Central memory CD4-positive, alpha-beta T cell (primary cell): ENCODE measurements around the gene SIDT2.

ENCODE experiments used
- DNase-seq: peaks from one replicate; pipeline ENCODE4 v3.0.0; 2022

SIDT2 gene

DNA sequence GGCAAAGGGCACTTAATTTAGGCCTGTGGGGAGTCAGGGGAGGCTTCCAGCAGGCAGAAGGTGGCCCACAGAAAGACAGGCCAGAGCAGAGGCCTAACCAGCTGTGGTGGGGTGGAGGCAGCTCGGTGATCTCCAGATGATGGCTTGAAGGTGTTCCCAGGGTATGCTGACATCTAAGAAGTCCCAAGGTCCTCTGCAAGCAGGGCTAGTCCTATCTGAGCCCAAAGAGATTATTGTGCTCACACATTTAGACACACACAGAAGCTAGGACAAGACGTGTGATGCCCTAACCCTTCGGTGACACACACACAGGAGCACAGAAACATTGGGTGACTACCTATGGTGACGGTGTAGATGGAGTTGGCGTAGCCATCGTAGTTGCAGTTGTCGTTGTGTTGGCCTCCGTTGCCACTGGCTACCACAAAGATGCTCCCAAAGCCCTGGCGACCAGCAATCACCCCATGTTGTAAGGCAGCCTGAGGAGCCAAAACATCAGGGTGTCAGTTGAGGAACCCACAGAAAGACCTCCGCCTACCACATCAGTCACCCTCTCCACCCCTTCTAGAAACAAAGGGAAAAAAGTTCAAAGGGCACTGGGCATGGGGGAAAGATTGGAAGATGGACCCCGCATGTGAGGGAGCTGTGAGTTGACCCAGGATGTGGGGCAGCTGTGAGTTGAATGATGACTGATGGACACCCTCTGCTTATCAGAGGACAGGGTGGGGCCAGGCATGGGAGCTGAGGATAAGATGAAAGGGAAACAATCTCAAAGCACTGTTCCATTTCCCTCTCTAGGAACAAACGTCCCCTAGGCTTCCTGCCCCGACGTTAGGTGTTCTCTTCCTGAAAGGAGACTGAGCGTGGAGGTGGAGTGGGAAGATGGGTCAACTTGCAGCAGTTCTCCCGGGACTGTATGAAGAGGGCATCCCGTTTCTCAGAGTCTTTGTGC lies 45.5 kb downstream of the SIDT2 start:
- no peak for DNase-seq

- DNase-seq: no peak
Measured at GRCh38 chr11:117225553-117226170, 47.1 kb downstream of the SIDT2 start.

GRCh38 chr11:117226388-117227385 lies 48.1 kb downstream of the SIDT2 start:
- peak; percentile 67 for DNase-seq

- no peak for DNase-seq
Measured at GRCh38 chr11:117228091-117228490, 49.5 kb downstream of the SIDT2 start.

DNA sequence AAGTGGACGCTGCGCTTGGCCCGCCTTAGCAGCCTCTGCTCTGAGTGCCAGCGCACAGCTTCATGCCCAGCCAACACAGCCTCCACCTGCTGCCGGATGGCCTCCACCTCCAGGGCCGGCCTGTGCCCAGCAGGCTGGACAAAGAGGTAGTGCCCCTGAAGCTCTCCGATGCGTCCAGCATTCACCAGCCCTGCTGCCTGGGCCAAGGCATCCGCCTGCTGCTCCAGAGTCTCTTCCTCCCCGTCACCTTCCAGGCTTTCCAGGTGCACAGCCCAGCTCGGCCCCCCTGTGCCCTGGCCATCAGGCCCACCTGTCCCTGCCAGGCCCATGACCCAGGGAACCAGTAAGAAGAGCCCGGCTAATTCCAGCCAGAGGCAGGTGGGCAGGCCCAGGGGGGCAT lies 50.9 kb downstream of the SIDT2 start:
- no peak for DNase-seq

- DNase-seq: no peak
Measured at GRCh38 chr11:117229931-117230285, 51.4 kb downstream of the SIDT2 start.

DNA sequence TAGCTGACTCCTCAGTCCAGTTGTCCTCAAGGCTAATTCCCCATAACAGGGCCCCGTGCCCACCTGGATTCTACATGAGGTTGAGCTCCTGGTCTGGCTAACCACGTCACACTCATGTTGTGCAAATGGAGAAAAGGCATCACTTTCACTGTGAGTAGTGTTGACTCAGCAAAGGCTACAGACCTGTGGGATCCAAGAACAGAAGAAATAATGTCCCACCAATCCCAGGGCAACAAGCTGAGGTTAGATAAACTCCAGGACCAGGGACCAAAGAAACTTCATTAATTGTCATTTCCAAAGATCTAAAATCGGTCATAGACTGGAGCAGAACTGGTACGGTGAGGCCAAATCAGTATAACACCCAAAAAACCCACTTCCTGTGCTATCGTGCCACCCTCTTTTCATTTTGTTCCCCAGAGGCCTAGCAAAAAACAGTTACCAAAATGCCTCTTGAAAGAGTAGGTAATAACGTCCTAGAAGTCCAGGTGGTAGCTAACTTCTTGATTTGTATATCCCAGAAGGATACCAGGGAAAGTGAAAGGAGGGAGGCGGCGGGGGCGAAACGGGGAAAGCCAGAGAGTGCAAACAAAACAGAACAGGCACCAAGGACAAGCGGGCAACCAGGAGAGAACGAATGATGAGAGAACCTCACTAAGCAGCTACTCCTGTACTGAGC lies 51.9 kb downstream of the SIDT2 start:
- peak; percentile 68 for DNase-seq

GRCh38 chr11:117230999-117231841 lies 52.7 kb downstream of the SIDT2 start:
- no peak for DNase-seq

- DNase-seq: no peak
Measured at GRCh38 chr11:117231842-117232091, 53.2 kb downstream of the SIDT2 start, which contains the start of gene PCSK7. PCSK7 (minus strand) TSS chr11:117232073; CDS start chr11:117229844, 2,229 bp downstream.

DNA sequence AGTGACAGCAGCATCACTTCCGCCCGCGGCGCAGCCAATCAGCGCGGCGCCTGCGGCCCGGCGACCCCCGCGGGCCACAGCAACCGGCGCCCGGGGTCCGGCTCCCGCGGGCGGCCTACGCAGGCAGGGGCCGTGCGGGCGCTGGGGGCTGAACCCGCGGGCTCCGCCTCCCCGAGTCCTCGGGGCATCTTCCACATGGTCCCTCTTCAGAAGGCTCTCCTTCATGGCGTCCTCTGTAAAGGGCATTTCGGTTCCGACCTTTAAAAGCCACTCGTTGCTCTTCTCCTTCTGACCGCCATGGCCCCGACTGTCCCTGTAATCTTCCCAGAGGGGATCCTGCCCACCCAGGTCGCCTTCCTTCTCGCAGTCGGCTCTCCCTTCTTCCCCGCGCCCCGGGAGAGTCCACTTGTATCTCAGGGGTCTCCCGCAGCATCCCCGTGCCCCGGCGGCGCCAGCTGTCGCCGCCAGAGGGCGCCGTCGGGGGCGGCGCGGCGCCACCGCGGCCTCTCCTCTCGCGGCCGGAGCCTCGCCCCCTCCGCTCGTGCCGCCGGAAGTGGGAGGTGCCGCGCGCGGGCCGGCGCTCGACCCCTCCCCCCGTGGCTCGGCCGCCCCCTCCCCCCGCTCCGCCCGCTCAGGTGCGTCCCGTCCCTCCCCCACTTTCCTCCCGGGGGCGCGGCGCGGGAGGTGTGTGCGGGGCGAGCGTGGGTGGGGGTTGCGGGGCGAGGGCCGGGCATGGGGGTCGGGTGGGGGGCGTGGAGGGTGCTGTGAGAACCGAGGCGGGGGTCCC lies 53.7 kb downstream of the SIDT2 start, which contains the start of gene RNF214:
RNF214 (plus strand) TSS at position 580 of the 787 bp plus-strand sequence. CDS start 1,602 bp downstream, outside the sequence.
- DNase-seq: peak; percentile 68

DNA sequence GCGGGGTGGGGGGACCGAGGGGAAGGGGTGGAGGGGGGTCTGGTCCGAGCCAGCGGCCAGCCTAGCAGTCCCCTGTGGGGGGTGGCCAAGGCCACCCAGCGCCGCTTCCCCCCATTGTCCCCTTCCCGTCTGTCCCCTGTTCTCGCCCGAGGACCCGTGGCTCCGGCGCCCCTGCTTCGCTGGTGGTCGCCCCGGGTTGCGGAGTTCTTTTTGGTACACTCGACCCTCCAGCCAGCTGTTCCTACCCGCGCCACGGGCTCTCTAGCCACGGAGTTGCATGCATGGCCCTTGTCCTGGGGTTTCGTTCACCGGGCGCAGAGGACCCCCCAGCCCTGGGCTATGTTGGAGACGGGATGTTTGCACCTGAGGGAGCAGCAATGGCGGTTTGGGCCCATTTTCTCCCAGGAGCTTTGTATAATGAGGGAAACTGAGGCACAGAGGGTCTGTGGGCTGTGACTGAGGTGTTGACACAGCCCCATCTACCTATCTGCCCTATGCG lies 54.4 kb downstream of the SIDT2 start:
- DNase-seq: no peak

- DNase-seq: no peak
Measured at GRCh38 chr11:117238221-117238620, 59.7 kb downstream of the SIDT2 start.

DNA sequence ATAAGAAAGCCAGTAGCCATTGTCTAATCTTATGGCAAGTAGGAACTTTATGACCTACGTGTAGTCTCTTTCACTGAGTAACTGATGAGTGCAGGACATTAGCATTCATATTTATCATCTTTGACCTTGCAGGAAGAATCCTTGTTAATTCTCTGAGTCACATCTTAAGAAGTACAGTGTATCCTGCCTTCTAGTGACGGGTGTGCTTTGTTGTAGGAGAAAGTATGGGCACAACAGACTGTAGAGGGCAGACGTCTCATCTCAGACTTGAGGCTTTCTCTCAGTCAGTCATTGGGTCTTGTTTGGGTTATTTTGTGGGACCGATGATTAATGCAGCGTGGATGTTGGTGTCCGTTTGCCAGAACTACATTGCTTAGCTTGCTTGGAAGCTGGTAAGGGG lies 60.8 kb downstream of the SIDT2 start:
- no peak for DNase-seq
